Measurements from ENCODE around the gene MARCHF6.

DNA sequence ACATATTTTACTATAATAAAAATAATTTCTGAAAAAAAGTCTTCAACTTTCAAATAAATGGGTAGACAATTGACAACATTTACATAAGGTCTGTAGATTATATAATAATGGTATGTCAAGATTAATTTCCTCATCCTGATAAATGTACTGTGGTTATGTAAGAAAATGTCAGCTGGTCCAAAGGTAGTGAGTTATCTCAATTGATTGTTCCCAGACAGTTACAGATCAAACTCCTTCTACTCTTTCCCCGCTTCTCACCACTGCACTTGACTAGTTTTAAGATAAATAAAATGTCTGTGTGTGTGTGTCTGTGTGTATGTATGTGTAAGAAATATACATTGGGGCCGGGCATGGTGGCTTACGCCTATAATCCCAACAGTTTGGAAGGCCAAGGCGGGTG is 16.4 kb upstream of the MARCHF6 start:
- TF ChIP-seq GATA3 (IDR thresholded peaks at IDR 0.05; ENCODE audit: low read depth, low read length) (no peak), GATA2 (IDR thresholded peaks at IDR 0.05; ENCODE audit: low read depth, low read length) (no peak)
